CD1c-positive myeloid dendritic cell (primary cell): ENCODE data around the gene ZNF653.
"Not testable (repeated sequence)": the region's sequence is repeated elsewhere in the genome, so short reads cannot be mapped to it uniquely, and the experiment has no call there.

Source experiments
- DNase-seq: peaks from one replicate; pipeline ENCODE4 v3.0.0-alpha.2; 2016; ENCODE audit errors: extremely low spot score

The ZNF653 gene

GRCh38 chr19:11456659-11457058, 49.0 kb downstream of the ZNF653 start:
- no peak for DNase-seq

GRCh38 chr19:11455233-11455554, 50.4 kb downstream of the ZNF653 start:
- DNase-seq = not testable (repeated sequence)

DNA sequence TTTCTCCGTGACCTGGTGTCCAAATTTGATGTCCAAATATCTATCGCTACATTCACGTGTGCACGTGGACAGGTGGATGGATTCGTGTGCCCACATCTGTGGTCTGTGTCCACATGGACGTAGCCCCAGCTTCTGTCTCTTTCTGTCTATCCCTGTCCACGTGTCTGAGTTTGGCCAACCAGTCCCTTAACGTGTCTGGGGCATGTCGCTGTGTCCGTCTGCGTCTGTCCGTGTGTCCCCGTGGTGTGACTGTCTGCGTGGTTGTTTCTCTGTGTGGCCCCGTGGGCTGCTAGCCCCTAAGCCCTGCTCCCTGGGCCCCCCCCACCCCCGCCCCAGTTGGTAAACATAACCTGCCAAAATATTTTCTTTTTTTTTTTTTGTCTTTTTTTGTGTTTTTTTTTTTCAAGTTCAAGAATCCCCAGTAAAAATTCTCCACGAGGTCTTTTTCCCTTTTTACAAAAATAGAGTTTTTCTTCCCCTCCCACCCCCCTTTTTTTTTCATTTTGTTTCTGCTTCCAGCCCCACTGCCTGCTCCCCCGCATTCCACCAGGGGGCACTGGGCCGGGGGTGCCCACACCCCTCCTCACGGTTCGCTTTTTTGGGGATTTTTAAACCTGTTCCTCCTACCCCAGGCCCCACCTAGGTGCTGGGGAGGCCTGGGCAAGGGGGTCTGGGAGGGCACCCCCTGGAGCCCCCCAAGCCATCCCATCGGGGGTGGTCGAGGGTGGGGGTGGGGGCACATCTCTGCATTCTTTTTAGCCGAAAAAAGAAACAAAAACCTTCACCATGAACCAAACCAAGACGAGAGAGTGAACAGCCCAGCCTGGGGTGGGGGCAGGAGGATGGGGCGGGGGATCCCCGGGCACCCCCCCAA, 51.9 kb downstream of the ZNF653 start:
- DNase-seq = no peak

- no peak for DNase-seq
Measured at GRCh38 chr19:11452620-11453310, 52.9 kb downstream of the ZNF653 start.

DNA sequence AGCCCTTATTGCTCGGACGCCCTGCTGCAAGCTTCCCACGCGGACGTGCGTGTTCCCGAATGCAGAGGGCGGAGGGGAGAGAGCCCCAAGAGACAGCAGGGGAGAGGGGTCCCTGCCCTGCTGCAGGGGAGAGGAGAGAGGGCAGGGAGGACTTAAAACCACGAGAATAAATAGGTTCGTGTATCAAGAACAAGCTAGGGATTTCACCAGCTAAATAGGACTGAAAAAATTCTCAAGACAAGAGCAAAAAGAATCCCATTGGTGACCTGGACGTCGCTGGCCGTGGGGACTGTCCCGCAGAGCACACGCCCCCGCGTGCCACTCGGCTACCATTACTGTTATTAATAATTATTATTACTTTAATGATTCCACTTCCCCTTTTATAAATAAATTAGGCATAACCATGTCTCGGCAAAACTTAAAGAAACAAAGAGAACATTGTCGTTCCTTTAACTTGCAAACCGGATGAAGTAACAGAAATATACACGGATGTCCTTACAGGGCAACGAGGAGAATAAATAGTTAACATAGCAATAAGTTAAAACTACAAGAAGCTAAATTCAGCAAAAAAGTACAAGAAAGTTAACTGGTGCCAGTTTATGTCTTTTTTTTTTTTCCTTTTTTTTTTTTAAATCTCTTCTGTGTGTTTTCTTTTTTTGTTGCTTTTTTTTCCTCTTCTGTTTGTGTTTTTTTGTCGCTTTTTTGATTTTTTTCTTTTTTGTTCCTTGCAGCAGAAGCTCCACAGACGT, 53.6 kb downstream of the ZNF653 start:
- DNase-seq = no peak

- no peak for DNase-seq
Measured at GRCh38 chr19:11451327-11451870, 54.2 kb downstream of the ZNF653 start.

- no peak for DNase-seq
Measured at GRCh38 chr19:11450570-11451326, 54.9 kb downstream of the ZNF653 start.

DNA sequence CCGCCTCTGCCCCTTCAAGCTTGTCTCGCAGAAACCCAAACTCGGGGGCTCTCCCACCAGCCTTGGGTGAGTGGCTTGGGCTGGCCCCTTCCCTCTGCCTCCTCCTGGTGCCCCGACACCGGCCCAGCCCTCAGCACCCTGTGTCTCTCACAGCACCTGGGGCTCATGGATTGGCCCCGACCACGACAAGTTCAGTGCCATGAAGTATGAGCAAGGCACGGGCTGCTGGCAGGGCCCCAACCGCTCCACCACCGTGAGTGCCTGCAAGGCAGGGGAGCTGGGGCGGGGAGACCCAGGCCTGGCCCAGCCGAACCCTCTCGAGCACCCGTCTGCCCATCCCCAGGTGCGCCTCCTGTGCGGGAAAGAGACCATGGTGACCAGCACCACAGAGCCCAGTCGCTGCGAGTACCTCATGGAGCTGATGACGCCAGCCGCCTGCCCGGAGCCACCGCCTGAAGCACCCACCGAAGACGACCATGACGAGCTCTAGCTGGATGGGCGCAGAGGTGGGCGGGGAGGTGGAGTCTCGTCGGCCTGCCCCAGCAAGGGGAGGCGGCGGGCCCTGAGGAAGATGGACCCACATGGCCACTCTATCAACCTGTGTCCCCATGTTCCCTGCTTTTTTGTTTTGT, 56.6 kb downstream of the ZNF653 start:
- no peak for DNase-seq

- no peak for DNase-seq
Measured at GRCh38 chr19:11448410-11448809, 57.2 kb downstream of the ZNF653 start.

DNA sequence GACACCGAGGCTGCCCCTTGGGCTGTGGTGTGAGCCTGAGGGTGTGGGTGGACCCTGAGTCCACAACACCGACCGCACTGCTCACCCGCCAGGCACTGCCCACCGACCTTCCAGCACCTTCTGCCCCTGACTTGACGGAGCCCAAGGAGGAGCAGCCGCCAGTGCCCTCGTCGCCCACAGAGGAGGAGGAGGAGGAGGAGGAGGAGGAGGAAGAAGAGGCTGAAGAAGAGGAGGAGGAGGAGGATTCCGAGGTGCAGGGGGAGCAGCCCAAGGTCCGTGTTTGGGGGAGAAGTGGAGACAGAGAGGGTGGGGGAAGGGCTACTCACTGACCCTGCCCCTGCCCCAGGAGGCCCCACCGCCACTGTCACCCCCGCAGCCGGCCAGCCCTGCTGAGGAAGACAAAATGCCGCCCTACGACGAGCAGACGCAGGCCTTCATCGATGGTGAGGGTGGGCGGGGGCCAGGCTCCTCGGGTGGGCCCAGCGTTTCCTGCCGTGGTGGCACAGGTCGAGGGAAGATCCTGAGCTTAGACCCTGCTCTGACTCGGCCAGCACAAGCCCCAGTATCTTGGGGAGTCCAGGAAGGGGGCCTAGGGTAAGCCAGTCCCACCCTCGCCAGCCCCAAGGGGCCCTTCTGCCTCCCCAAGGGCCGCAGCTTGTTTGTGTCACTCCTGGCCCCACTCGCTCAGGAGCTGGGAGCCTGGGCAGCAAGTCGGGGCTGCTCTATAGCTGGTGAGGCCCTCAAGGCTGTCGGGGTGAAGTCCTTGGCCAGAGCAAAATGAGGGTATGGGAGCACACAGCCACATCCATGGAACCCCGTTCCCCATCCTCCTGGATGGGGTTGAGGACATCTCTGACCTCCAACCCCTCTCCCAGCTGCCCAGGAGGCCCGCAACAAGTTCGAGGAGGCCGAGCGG, 58.0 kb downstream of the ZNF653 start:
- DNase-seq = no peak

DNA sequence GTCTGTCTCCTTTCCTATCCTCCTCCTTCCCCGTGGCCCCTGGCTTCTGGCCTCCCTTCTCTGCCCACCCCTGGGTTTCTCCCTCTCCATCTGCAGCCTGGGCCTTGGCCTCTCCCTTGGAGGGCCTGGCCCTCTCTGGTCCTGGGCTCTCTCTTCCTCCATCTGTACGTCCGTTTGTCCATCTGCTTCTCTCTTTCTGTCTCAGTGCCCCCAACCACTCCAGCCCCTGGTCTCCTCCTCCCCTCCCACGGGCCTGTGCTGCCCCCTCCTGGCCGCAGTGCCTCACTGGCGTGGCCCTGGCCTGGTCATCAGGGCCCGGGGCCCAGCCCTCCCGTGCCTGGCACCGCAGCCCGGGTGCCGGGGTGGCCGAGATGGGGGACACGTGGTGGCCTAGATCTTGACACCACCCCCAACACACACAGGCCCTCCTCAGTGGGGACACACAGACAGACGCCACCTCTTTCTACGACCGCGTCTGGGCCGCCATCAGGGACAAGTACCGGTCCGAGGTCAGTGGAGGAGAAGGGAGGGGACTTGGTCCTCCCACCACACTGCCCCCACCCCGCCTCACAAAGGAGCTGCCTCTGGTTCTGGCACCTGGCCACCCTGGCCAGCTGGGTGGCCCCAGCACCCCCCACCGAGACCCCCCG, 58.9 kb downstream of the ZNF653 start:
- DNase-seq = peak; percentile 51

GRCh38 chr19:11446271-11446651, 59.4 kb downstream of the ZNF653 start:
- no peak for DNase-seq

GRCh38 chr19:11445141-11445540, 60.5 kb downstream of the ZNF653 start:
- DNase-seq = no peak

DNA sequence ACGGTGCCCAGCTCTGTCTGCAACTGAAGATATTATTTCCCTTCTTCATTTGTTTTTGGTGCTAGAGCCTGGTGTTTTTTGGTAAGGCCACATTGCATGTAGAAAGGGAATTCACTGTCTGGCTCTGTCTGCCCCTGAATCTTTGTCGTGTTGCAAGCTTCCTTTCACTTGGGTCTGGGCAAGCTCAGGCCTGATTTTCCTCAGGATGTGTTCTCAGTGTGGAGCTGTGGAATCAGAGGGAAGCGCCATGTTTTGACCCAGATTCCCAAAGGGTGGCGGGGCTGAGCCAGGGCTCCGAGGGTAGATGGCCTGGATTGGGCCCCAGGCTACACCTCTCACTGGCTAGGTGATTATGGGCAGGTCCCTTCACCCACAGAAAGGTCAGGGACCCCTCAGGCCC, 61.6 kb downstream of the ZNF653 start:
- DNase-seq = no peak

DNA sequence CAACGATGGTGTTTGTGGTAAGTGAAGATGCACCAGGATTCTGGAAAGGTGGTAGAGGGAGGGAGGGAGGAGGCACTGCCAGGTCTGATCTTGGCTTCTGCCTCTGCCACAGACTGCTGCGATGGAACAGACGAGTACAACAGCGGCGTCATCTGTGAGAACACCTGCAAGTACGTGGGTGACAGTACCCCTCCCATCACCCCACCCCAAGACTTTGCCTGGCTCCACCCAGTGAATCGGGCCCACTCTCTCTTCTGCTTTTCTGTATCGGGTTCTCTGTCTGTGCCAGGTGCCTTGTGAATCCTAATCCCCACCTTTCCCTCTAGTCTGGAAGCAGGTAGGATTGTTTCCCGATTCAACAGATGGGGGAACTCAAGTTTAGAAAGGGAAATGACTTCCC, 67.7 kb downstream of the ZNF653 start:
- DNase-seq = no peak

GRCh38 chr19:11435833-11436313, 69.8 kb downstream of the ZNF653 start:
- peak; percentile 46 for DNase-seq

- peak; percentile 100 for DNase-seq
Measured at GRCh38 chr19:11435057-11435832, 70.4 kb downstream of the ZNF653 start, which contains the start of the genes ODAD3 and PRKCSH. ODAD3 (minus strand) TSS chr19:11435121; CDS start chr19:11435016, 105 bp downstream. PRKCSH (plus strand) TSS chr19:11435635; CDS start chr19:11436118, 483 bp downstream.

- no peak for DNase-seq
Measured at GRCh38 chr19:11434703-11435056, 71.0 kb downstream of the ZNF653 start.
